CD4-positive, alpha-beta T cell treated with Interleukin-4 for 1 hour (primary cell): ENCODE results near the gene ACADL.

Experiments used
- DNase-seq, 2 donors: peaks; one replicate each; pipeline ENCODE4 v3.0.0-alpha.2; 2020 to 2022

ACADL gene

DNA sequence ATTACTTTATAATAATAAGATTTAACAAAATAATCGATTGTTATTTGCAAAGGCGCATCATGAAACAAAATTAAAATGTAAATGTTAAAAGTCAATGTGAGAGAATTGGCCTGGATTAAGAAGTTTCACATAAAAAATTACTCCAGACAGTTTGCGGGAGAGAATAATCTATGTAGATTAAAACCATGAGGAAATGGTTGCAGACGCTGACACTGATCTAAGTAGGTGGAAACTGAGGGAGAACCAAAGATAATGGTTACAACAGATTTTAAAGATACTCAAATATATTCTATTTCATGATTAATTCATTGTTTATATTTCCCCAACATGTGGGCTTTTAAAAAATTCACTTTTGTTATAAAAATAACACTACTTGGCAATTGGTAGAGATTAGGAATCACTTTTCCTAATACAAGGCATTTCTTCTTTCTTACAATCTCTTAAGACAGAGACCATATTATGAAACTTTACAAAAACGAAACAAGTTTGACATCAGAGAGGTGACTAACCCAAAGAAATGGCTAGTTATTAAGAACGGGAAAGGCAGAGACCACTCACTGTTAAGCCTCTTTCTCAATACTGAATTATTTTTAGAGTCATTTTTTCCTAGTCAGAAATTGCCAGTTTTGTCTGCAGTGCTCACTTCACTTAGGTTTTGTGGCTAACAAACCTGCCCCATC is 55.6 kb downstream of the ACADL start:
- peak in 1 of 2 donors; percentile 30 for DNase-seq

DNA sequence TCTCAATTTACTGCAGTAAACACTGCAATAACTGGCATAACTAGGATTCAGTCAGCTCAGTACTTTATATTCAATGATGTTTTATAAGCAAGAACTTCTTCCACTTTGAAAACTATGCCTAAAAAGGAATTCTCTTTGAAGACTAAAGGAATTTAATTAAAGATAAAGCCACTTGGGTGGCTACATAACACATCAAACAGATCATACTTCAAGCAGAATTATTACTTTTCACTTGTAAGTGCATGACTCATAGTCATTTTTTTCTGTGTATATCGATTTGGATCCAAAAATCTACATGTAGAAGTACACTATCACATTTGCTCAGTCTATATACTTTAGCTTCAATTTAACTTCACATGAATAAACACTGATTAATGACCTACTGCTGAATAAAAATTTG is 58.0 kb downstream of the ACADL start:
- DNase-seq, result no peak

GRCh38 chr2:210162466-210163124 is 62.7 kb downstream of the ACADL start:
- DNase-seq, result no peak

DNA sequence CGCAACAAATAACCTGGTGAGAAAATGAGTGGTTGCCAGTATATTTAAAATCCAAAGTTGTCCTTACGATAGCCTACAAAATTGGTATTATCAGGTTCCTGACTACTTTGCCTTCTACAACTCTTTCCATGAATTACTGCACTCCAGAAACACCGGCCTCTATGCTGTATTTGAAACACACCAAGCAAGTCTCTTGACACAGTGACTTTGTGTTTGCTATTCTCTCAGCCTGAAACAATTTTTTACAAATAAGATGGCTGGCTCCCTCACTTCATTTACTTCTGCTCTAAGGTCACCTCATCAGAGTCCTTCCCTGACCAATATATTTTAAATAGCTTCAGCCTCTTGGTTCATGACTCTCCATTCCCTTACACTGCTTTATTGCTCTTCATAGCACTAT is 66.2 kb downstream of the ACADL start:
- no peak for DNase-seq

DNA sequence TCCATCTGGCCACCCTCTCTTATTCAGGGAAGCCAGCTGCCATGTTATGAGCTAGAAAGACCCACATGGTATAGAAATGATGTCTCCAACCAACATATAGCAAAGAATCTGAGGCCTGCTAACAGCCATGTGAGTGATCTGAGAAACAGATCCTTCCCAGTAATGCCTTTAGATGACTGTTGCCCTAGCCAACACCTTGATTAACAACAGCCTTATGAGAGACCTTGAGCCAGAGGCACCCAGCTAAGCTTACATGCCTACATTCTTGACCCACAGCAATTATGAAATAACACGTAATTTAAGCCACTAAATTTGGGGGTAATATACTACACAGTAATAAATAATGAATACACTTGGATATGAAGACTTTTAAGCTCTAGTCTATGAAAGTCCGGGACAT is 67.0 kb downstream of the ACADL start:
- no peak for DNase-seq

GRCh38 chr2:210157526-210157925 is 67.7 kb downstream of the ACADL start:
- no peak for DNase-seq

GRCh38 chr2:210147614-210148013 is 77.6 kb downstream of the ACADL start:
- no peak for DNase-seq
